Stomach smooth muscle (tissue), 2 donors: ENCODE measurements around the gene DUSP19.

Source experiments
- H3K27ac ChIP-seq: one replicate; pipeline ENCODE4 v1.7.0; 2013; ENCODE audit warnings: mild to moderate bottlenecking, low read length, inconsistent platforms
- H3K27me3 ChIP-seq, 2 donors: one replicate each; pipeline ENCODE4 v1.7.0; 2013; ENCODE audit warnings: low read length in 2 of 2; ENCODE audit not compliant: insufficient read depth in 2 of 2, control insufficient read depth in 1 of 2
- H3K36me3 ChIP-seq, 2 donors: one replicate each; pipeline ENCODE4 v1.7.0; 2013; ENCODE audit warnings: low read length in 2 of 2; ENCODE audit not compliant: control insufficient read depth in 2 of 2, insufficient read depth in 2 of 2
- H3K4me1 ChIP-seq: one replicate; pipeline ENCODE4 v1.7.0; 2013; ENCODE audit warnings: low read length; ENCODE audit not compliant: control insufficient read depth, insufficient read depth
- H3K4me3 ChIP-seq, 2 donors: one replicate each; pipeline ENCODE4 v1.7.0; 2013; ENCODE audit warnings: low read length in 2 of 2
- H3K9ac ChIP-seq, 2 donors: one replicate each; pipeline ENCODE4 v1.7.0; 2013; ENCODE audit warnings: low read length in 2 of 2, mild to moderate bottlenecking in 1 of 2
- H3K9me3 ChIP-seq, 2 donors: one replicate each; pipeline ENCODE4 v1.7.0; 2013; ENCODE audit warnings: low read length in 2 of 2; ENCODE audit not compliant: control insufficient read depth in 2 of 2
- donor health status: healthy.
- donor health status: Pancreatic carcinoma.

Gene DUSP19

GRCh38 chr2:183093857-183094657, 15.5 kb downstream of the DUSP19 start:
- Histone ChIP-seq H3K9ac (no peak overlapping the region), H3K27me3 (no peaks in the 10 kb centered on the region), H3K4me1 (peaks cover 5% of the 10 kb centered on the region), H3K27ac (no peak overlapping the region), H3K9me3 (peaks cover 0 to 3% of the 10 kb centered on the region in 2 donors), H3K4me3 (no peak overlapping the region), H3K36me3 (peaks cover 0 to 4% of the 10 kb centered on the region in 2 donors)

DNA sequence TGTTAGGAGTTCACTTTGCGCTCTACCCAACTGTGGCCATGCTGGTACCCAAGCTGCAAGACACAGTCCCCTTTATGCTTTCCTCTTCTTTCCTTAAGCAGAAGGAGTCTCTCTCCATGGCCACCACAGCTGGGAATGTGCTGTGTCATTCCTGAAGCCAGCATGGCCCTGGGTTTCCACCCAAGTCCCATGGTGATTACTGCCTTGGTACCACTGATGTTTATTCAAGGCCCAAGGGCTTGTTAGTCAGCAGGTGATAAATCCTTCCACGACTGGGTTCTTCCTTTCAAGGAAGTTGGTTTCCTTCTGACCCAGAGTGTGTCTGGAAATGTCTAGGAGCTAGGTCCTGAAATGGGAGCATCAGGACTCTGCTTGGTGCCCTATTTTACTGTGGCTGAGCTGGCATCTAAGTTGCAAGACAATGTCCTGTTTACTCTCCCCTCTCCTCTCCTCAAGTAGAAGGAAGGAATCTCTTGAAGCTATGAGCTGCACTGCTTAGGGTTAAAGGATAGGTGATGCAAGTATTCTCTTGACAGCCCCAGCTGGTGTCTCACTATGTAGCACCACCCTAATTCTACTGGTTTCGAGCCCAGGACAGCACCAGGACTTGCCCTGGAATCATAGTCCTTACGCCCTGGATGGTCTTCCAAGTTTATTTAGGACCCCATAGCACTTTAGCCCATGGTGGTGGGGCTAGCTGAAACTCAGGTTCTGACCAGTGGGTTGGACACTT, 27.0 kb downstream of the DUSP19 start:
- H3K9me3 ChIP-seq: no peaks in the 10 kb centered on the region
- H3K9ac ChIP-seq: no peak overlapping the region
- no peaks in the 10 kb centered on the region for H3K4me1 ChIP-seq
- no peaks in the 10 kb centered on the region for H3K36me3 ChIP-seq
- no peaks in the 10 kb centered on the region for H3K27me3 ChIP-seq
- no peak overlapping the region for H3K27ac ChIP-seq
- H3K4me3 ChIP-seq: no peak overlapping the region

- Histone ChIP-seq H3K4me1 (no peaks in the 10 kb centered on the region), H3K27me3 (no peaks in the 10 kb centered on the region), H3K27ac (no peak overlapping the region), H3K9me3 (no peaks in the 10 kb centered on the region), H3K4me3 (no peak overlapping the region), H3K9ac (no peak overlapping the region), H3K36me3 (no peaks in the 10 kb centered on the region)
Observed at GRCh38 chr2:183112577-183112976, 34.0 kb downstream of the DUSP19 start.

DNA sequence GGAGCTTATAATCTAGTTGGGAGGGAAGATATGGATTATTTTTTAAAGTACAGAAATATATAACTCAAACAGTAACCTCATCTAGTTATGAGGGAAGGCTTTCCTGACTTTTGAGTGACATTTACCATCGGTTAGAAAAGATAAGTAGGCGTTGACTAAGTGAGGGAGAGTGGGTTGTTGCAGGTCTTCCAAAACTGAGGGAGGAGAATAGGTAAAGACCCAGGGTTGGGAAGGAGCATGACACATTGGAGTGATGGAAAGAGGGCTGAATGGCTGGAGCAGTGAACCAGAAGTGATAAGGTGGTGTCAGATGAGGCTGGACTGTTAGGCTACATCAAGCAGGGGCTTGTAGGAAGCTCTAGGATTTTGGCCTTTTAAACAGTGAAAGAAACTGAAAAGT, 35.1 kb downstream of the DUSP19 start:
- H3K36me3 ChIP-seq: no peaks in the 10 kb centered on the region
- H3K9ac ChIP-seq: no peak overlapping the region
- H3K9me3 ChIP-seq: no peaks in the 10 kb centered on the region
- H3K27ac ChIP-seq: no peak overlapping the region
- no peaks in the 10 kb centered on the region for H3K4me1 ChIP-seq
- no peak overlapping the region for H3K4me3 ChIP-seq
- no peaks in the 10 kb centered on the region for H3K27me3 ChIP-seq

DNA sequence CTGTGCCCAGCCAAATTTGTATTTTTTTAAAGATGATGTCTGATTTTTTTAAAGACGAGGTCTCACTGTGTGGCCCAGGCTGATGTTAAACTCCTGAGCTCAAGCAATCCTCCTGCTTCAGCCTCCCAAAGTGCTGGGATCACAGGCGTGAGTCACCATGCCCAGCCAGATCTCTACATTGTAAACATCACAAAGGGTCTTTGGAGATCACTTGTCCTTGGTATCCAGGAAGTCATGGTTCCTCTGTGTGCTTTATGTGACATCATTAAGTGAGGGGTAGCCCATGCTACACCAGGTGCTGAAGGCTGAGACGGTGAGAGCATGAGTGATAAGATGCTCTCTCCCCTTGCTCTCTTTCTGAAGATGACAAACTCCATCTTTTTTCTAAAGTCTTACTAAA, 38.7 kb downstream of the DUSP19 start:
- H3K27me3 ChIP-seq: no peaks in the 10 kb centered on the region
- no peak overlapping the region for H3K4me3 ChIP-seq
- no peak overlapping the region for H3K27ac ChIP-seq
- H3K36me3 ChIP-seq: no peaks in the 10 kb centered on the region
- H3K4me1 ChIP-seq: no peaks in the 10 kb centered on the region
- H3K9me3 ChIP-seq: no peaks in the 10 kb centered on the region
- no peak overlapping the region for H3K9ac ChIP-seq

DNA sequence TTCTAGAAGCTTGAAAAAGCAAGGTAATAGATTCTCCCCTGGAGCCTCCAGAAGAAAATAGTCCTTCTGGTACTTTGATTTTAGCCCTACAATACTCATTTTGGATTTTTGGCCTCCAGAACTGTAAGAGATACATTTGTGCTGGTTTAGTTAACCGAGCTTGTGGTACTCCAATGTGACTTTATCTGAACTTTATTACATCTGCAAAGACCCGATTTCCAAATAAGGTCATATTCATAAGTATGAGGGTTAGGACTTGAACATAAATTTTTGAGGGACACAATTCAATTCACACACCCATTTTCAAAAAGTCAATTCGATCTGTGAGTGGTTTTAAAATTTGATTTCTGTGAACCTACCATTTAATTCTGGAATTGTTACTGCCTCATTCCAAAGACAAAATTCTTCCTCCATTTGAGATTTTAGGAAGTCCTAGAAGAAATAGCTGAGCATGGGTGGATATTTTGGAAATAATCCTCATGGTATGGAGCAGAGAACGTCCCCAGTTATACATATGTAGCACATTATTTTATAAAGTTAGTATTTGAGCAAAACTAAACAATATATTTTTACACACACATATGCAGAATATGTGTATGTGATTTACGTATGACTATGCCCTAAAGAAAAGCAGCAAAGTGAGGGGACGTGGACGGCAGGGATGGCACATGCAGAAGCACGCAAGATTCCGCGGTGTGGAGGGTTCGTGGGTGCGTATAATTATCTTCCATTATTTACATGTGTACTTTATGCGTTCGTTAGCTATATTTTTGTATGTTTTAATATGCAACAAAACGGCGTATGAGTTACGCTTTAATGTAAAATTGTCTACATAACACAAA, 44.8 kb downstream of the DUSP19 start:
- no peaks in the 10 kb centered on the region for H3K27me3 ChIP-seq
- H3K4me1 ChIP-seq: no peaks in the 10 kb centered on the region
- peak overlapping the region; percentile 66 for H3K27ac ChIP-seq
- H3K9ac ChIP-seq: peak overlapping the region; percentile 82 to 91
- H3K9me3 ChIP-seq: no peaks in the 10 kb centered on the region
- peak overlapping the region; percentile 88 to 98 for H3K4me3 ChIP-seq
- H3K36me3 ChIP-seq: no peaks in the 10 kb centered on the region

GRCh38 chr2:183123959-183124221, 45.3 kb downstream of the DUSP19 start:
- Histone ChIP-seq H3K36me3 (no peaks in the 10 kb centered on the region), H3K27me3 (no peaks in the 10 kb centered on the region), H3K9ac (peak overlapping the region; percentile 82 to 91), H3K4me1 (no peaks in the 10 kb centered on the region), H3K4me3 (peak overlapping the region; percentile 88 to 98), H3K9me3 (no peaks in the 10 kb centered on the region), H3K27ac (peak overlapping the region; percentile 66)

GRCh38 chr2:183124222-183124956, 45.8 kb downstream of the DUSP19 start, which contains the start of gene NUP35:
Gene NUP35 (plus strand): TSS chr2:183124443. CDS start chr2:183124458, 15 bp downstream.
- Histone ChIP-seq H3K9me3 (no peaks in the 10 kb centered on the region), H3K27me3 (no peaks in the 10 kb centered on the region), H3K4me3 (peak within 1 kb of the TSS; percentile 88 to 98), H3K9ac (peak within 1 kb of the TSS; percentile 82 to 91), H3K4me1 (no peaks in the 10 kb centered on the region), H3K36me3 (no peaks in the 10 kb centered on the region), H3K27ac (peak within 1 kb of the TSS; percentile 66)

DNA sequence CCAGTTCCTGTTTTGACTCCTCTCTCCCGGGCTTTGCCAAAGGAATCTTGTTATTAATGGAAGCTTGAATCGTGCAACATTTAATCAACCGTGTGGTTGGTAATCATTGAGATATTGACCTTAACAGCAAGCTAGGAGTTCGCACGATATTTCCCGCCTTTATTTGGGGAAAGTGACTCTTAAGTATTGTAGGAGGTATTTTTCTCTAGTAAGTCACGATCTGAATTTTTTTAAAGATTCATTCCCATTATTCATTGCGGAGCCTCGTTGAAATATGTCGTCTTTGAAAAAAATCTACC, 46.4 kb downstream of the DUSP19 start:
- peak overlapping the region; percentile 82 to 91 for H3K9ac ChIP-seq
- peak overlapping the region; percentile 88 to 98 for H3K4me3 ChIP-seq
- peak overlapping the region; percentile 66 for H3K27ac ChIP-seq
- no peaks in the 10 kb centered on the region for H3K27me3 ChIP-seq
- H3K4me1 ChIP-seq: no peaks in the 10 kb centered on the region
- H3K36me3 ChIP-seq: peaks cover 0 to 3% of the 10 kb centered on the region in 2 donors
- no peaks in the 10 kb centered on the region for H3K9me3 ChIP-seq

DNA sequence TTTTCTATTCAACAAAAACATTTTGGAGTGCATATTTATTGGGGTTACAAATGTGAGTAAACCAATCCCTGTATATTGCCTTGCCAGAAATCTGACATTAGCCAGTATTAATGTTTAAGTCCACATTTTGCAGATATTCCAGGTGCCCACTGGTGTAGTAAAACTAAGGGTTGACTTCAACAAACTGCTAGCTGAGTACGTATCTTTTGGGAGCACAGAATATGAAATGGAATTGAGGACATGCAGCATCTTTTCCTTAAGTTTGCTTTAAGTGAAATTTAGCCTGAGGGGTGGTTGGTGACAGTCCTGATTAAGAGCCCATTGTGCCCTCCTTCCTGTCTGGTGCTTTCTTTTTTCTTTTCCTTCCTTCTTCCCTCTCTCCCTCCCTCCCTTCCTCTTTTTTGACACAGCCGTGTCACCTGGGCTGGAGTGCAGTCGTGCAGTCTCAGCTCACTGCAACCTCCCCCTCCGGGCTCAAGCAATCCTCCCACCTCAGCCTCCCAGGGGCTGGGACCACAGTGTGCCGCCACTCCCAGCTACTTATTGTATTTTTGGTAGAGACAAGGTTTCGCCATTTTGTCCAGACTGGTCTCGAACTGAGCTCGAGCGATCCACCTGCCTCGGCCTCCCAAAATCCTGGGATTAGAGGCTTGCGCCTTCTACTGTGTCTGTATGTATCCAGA, 47.3 kb downstream of the DUSP19 start:
- Histone ChIP-seq H3K36me3 (peaks cover 0 to 5% of the 10 kb centered on the region in 2 donors), H3K9ac (no peak overlapping the region), H3K9me3 (no peaks in the 10 kb centered on the region), H3K27ac (no peak overlapping the region), H3K4me1 (no peaks in the 10 kb centered on the region), H3K4me3 (peak overlapping the region in 1 of 2 donors; percentile 98), H3K27me3 (no peaks in the 10 kb centered on the region)
